ENCODE data around the gene COL5A1.

GRCh38 chr9:134638502-134639090 is 3.0 kb upstream of the COL5A1 start:
- TF ChIP-seq, protein P1, sequence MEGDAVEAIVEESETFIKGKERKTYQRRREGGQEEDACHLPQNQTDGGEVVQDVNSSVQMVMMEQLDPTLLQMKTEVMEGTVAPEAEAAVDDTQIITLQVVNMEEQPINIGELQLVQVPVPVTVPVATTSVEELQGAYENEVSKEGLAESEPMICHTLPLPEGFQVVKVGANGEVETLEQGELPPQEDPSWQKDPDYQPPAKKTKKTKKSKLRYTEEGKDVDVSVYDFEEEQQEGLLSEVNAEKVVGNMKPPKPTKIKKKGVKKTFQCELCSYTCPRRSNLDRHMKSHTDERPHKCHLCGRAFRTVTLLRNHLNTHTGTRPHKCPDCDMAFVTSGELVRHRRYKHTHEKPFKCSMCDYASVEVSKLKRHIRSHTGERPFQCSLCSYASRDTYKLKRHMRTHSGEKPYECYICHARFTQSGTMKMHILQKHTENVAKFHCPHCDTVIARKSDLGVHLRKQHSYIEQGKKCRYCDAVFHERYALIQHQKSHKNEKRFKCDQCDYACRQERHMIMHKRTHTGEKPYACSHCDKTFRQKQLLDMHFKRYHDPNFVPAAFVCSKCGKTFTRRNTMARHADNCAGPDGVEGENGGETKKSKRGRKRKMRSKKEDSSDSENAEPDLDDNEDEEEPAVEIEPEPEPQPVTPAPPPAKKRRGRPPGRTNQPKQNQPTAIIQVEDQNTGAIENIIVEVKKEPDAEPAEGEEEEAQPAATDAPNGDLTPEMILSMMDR (IDR thresholded peaks at IDR 0.05), result no peak
- TF ChIP-seq POLR2A (IDR thresholded peaks at IDR 0.05), result no peak
